GM12872 (cell line): ENCODE measurements around the gene EIF2B4.

Experiments
- TF ChIP-seq, protein P1 (sequence below): IDR thresholded peaks from 3 replicates; pipeline ENCODE4 v1.5.1; 2011; ENCODE audit warnings: low read depth, mild to moderate bottlenecking, low read length, moderate library complexity; ENCODE audit not compliant: insufficient read depth

The EIF2B4 gene

DNA sequence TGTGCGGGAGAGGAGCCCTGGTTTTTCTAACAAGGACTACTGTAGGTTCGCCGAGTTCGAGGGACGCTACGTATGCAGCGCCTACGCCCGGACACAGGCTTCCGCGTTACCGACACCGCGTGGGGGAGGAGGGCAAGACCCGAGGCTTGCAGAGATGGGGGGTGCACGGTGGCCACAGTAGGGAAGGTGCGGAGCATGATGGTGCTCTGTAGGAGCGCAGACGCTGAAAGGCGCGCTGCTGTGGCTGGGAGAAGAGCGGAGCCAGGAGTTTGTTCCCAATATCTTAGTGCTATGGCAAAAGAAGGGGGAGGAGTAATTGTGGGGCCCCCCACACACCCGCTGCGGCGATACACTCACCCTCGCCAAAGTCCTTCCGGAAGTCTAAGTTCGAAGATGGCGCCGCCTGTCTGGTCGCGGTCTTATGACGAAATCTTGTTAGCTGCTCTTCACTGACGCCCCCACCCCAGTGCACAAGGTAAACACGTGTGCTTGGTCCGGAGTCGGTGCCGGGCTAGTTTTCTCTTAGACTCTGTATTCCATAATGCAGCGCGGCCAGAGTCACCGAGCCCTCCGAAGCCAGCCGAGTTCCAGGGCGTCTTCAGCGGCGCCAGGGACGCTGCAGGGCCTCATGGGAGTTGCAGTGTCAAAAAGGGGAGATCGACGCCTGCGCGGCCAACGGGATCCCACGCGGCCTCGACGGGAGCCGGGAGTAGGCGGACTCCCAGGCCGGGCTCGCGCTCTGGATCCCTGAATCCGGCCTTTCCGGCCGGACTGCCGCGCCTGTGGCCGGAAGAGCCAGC lies 13.6 kb downstream of the EIF2B4 start, which contains the start of gene GTF3C2:
Gene GTF3C2, minus strand, starts transcription at position 383 of the 800 bp plus-strand sequence. CDS start 13,210 bp downstream, outside the sequence.
- TF ChIP-seq, protein P1, sequence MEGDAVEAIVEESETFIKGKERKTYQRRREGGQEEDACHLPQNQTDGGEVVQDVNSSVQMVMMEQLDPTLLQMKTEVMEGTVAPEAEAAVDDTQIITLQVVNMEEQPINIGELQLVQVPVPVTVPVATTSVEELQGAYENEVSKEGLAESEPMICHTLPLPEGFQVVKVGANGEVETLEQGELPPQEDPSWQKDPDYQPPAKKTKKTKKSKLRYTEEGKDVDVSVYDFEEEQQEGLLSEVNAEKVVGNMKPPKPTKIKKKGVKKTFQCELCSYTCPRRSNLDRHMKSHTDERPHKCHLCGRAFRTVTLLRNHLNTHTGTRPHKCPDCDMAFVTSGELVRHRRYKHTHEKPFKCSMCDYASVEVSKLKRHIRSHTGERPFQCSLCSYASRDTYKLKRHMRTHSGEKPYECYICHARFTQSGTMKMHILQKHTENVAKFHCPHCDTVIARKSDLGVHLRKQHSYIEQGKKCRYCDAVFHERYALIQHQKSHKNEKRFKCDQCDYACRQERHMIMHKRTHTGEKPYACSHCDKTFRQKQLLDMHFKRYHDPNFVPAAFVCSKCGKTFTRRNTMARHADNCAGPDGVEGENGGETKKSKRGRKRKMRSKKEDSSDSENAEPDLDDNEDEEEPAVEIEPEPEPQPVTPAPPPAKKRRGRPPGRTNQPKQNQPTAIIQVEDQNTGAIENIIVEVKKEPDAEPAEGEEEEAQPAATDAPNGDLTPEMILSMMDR: no peak

DNA sequence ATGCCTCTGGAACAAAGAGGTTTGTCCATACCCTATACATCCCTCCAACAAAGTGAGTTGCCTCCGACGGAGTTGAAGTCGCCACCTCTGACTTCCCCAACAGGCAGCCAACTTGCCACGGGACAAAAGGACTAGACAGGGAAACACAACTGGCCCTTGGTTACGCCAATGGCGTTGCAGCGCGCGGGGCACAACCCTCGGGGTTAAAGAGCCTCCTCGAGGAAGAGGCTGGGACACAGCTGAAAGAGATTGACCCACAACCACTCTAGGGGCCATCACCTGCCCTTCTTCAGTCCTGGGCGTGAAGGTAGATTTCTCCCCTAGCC lies 14.1 kb downstream of the EIF2B4 start:
- TF ChIP-seq, protein P1: no peak

DNA sequence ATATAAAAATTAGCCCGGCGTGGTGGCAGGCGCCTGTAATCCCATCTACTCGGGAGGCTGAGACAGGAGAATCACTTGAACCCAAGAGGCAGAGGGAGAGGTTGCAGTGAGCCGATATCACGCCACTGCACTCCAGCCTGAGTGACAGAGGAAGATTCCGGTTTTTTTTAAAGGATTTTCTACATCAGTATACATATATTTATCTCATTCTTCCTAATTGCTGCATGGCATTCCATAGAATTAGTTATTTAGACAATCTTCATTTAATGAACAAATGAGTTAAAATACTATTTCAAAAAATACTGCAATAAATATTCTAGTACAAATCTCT lies 15.6 kb downstream of the EIF2B4 start:
- TF ChIP-seq, protein P1: no peak

DNA sequence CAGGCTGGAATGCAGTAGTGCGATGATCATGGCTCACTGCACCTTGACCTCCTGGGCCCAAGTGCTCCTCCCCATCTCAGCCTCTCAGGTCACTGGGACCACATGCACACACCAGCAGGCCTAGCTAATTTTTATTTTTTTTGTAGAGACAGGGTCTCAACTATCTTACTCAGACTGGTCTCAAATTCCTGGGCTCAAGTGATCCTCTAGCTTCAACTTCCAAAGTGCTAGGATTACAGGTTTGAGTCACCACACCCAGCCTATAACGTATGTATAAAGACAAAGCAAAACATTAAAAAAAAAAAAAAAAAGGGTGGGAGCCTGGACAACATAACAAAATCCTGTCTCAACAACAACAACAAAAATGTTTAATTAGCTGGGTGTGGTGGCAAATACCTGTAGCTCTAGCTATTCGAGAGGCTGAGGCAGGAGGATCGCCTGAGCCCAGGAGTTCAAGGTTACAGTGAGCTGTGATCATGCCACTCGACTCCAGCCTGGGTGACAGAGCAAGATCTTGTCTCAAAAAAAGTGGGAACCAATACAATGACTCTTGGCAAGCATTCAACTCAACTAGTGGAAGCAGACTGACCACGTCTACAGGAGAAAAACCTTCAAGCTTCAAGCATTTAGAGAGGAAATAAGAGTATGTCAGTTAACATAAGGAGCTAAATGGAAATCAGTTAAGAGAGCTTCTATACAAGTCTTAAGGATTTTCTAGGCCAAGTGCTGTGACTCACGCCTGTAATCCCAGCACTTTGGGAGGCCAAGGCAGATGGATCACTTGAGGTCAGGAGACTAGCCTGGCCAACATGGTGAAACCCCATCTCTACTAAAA lies 16.2 kb downstream of the EIF2B4 start:
- TF ChIP-seq, protein P1: no peak

DNA sequence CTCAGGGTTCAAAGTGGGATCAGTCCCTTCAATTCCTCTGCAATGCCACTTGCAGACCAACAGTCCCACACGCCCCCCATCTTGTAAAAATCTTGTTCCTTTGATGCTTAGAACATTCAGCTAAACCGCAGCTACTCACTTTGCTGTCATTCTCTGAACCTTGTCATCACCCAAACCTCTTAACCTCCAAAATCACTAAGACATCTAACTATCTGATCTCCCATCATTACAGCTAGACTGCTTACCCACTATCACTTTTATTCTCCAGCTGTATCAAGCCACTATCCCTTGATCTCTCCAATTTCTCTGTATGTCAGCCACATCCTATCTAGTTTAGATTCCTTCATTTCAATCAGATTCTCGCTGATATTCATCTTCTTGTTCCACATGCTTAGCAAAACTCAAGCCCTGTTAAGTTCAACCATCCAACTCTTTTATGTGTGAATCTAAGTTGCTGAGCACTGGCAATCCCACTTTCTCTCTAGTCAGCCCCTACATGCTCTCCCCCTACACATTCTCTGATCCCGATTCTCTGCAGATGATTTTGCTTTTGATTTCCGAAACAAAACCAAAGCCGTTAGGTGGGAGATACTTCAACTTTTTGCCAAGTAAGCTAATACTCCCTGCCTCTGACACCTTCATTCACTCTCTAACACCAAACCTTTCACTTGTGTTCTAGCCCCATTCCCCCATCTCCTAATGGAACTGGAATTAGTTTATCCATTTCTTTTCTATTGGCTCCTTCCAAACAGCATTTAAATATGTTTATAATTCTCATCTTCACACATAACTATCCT lies 18.1 kb downstream of the EIF2B4 start:
- TF ChIP-seq, protein P1: no peak

DNA sequence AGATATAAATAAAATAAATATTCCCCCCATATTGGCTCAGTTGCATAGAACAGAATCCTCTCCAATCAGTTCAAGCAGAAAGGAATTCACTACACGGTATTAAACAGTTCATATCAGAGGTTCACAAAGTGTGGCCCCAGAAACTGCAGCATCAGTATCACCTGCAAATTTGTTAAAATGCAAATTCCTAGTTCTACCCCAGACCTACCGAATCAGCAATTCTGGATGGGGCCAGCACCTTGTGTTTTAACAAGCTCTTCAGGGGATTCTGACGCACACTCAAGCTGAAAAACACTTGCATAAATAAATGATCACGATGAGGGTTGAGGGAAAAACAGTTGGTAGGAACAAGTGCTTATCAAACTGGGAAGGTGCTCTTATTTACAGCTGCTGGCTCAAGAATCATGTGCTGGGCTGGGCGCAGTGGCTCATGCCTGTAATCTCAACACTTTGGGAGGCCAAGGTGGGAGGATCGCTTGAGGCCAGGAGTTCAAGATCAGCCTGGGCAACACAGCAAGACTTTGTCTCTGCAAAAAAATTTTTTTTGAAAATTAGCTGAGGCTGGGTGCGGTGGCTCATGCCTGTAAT lies 19.9 kb downstream of the EIF2B4 start:
- TF ChIP-seq, protein P1: no peak
